Hepatocyte (in vitro differentiated cells): ENCODE results near the gene ZNF205. TPM values are rescaled to one million over a fixed set of nuclear protein-coding genes. Genes with fewer than 3 reads are reported as not detected.

ENCODE experiments used
- DNase-seq: peaks from one replicate; pipeline ENCODE4 v3.0.0-alpha.2; 2016; ENCODE audit warnings: low spot score
- H2AFZ ChIP-seq: fragments of 200-600 bp; sonication (generic); 2 replicates; pipeline ENCODE4 v1.6.0; 2016; ENCODE audit warnings: antibody characterized with exemption, mild to moderate bottlenecking
- H3K27ac ChIP-seq: fragments of 200-600 bp; sonication (generic); 2 replicates; pipeline ENCODE4 v1.5.1; 2016; ENCODE audit warnings: mild to moderate bottlenecking
- H3K27me3 ChIP-seq: fragments of 200-600 bp; sonication (generic); 2 replicates; pipeline ENCODE4 v1.6.1; 2016
- H3K36me3 ChIP-seq: fragments of 200-600 bp; sonication (generic); replicated peaks from 2 replicates; pipeline ENCODE4 v1.5.1; 2016; ENCODE audit warnings: low read depth; ENCODE audit not compliant: insufficient read depth
- H3K4me1 ChIP-seq: fragments of 200-600 bp; sonication (generic); 2 replicates; pipeline ENCODE4 v1.5.1; 2016; ENCODE audit warnings: mild to moderate bottlenecking, moderate library complexity; ENCODE audit not compliant: insufficient read depth
- H3K4me2 ChIP-seq: fragments of 200-600 bp; sonication (generic); 2 replicates; pipeline ENCODE4 v1.6.0; 2016
- H3K4me3 ChIP-seq: fragments of 200-600 bp; sonication (generic); 2 replicates; pipeline ENCODE4 v1.5.1; 2016; ENCODE audit warnings: mild to moderate bottlenecking
- H3K79me2 ChIP-seq: fragments of 200-600 bp; sonication (generic); 2 replicates; pipeline ENCODE4 v1.6.0; 2017; ENCODE audit warnings: mild to moderate bottlenecking
- H3K9me2 ChIP-seq: fragments of 200-600 bp; sonication (generic); replicated peaks from 2 replicates; pipeline ENCODE4 v1.6.0; 2017; ENCODE audit warnings: mild to moderate bottlenecking; ENCODE audit not compliant: insufficient read depth
- H3K9me3 ChIP-seq: fragments of 200-600 bp; sonication (generic); 2 replicates; pipeline ENCODE4 v1.5.1; 2016; ENCODE audit warnings: low read depth, mild to moderate bottlenecking
- H4K20me1 ChIP-seq: fragments of 200-600 bp; sonication (generic); 2 replicates; pipeline ENCODE4 v1.6.0; 2016; ENCODE audit warnings: mild to moderate bottlenecking; ENCODE audit not compliant: insufficient read depth, poor library complexity, severe bottlenecking
- EZH2 ChIP-seq: fragments of 200-600 bp; sonication (generic); IDR thresholded peaks from 2 replicates; pipeline ENCODE4 v1.6.1; 2016; ENCODE audit warnings: antibody characterized with exemption, mild to moderate bottlenecking, borderline replicate concordance
- EZH2phosphoT487 ChIP-seq: fragments of 200-600 bp; sonication (generic); IDR thresholded peaks from one replicate; pipeline ENCODE4 v1.6.1; 2018; ENCODE audit warnings: antibody characterized with exemption, mild to moderate bottlenecking, low read depth, moderate library complexity; ENCODE audit not compliant: unreplicated experiment, severe bottlenecking
- WGBS: methylation state at CpG from one replicate; pipeline ENCODE4 v1.1.6; 2016; ENCODE audit warnings: low lambda C conversion rate; ENCODE audit errors: missing lambda C conversion rate; 5-methylcytosine and 5-hydroxymethylcytosine counted together
- polyA plus RNA-seq: library from polyadenylated mRNA; unstranded; fragments of >200 nt; fragmentation: Nextera tagmentation; extraction: Ambion mirVana; gene quantifications from 2 replicates; pipeline ENCODE4 v1.2.1, GENCODE V29; 2016
- total RNA-seq: library from RNA; depleted of rRNA; stranded (reverse); fragments of >200 nt; gene quantifications from 2 replicates; pipeline ENCODE4 v1.2.3, GENCODE V29; 2014
- TF ChIP-seq, protein P1 (sequence below): fragments of 200-600 bp; sonication (generic); IDR thresholded peaks from 2 replicates; pipeline ENCODE4 v1.5.1; 2016; ENCODE audit warnings: antibody characterized with exemption, mild to moderate bottlenecking; ENCODE audit not compliant: poor library complexity

The ZNF205 gene
- total and polyA plus RNA-seq, 2 experiments from 2014 or later: 12.3 to 12.6 TPM

GRCh38 chr16:3122926-3123570 is 10.7 kb downstream of the ZNF205 start:
- 83% methylated on average over 8 of the region's 8 CpGs for WGBS

DNA sequence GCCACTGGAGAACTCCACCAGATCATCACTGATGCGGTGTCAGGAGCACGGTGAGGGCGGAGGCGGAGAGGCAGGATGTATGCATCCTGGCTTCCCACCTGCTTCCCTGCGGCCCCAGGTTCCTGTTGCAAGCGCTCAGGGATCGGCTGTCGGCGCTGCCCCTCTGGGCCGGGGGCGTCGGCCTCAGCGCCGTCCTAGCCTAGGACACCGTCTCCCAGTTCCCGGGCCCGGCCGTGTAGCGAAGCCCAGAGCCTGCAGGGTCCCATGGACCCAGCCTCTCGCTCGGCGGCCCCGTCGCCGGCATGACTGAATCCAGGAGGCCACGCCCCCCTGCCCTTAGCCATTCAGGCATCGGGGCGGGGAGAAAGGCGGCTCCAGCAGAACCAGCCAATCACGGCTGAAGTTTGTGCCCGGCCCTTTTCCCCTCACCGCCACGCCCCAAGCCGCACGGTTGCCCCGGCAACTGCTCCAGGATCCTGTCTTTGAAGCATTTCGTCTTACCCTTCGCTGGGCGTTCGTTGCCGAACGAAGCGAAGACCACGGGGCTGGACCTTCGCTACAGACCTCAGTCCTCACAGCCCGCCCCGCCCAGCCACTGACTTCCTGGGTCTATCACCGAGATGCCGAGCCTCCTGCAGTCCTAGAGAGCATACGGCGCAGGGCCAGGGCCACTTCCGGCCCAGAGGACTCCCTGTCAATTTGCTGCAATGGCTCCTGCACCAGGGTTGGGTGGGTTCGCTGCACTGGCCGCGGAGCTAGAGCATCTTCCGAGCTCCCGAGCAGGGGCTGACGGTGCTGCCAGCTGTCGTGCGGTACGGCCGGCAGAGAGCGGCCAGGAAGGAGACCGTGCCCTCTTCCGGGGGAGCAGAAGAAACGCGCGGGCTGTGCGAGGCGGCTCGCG is 11.8 kb downstream of the ZNF205 start:
- TF ChIP-seq EZH2phosphoT487 (no peak), EZH2 (no peak)
- TF ChIP-seq, protein P1, sequence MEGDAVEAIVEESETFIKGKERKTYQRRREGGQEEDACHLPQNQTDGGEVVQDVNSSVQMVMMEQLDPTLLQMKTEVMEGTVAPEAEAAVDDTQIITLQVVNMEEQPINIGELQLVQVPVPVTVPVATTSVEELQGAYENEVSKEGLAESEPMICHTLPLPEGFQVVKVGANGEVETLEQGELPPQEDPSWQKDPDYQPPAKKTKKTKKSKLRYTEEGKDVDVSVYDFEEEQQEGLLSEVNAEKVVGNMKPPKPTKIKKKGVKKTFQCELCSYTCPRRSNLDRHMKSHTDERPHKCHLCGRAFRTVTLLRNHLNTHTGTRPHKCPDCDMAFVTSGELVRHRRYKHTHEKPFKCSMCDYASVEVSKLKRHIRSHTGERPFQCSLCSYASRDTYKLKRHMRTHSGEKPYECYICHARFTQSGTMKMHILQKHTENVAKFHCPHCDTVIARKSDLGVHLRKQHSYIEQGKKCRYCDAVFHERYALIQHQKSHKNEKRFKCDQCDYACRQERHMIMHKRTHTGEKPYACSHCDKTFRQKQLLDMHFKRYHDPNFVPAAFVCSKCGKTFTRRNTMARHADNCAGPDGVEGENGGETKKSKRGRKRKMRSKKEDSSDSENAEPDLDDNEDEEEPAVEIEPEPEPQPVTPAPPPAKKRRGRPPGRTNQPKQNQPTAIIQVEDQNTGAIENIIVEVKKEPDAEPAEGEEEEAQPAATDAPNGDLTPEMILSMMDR: peak; percentile 28
- Histone ChIP-seq H3K27me3 (no peaks in the 10 kb centered on the region), H3K9me2 (no peaks in the 10 kb centered on the region), H3K4me1 (peaks cover 9% of the 10 kb centered on the region), H3K9me3 (no peaks in the 10 kb centered on the region), H2AFZ (peak overlapping the region; percentile 49), H3K4me3 (peak overlapping the region; percentile 31), H3K27ac (peak overlapping the region; percentile 73), H3K36me3 (no peaks in the 10 kb centered on the region), H3K4me2 (peak overlapping the region; percentile 86), H4K20me1 (no peaks in the 10 kb centered on the region), H3K79me2 (peaks cover 9% of the 10 kb centered on the region)
- DNase-seq: peak; percentile 99
- 3% methylated on average over 61 of the region's 72 CpGs for WGBS

More at GRCh38 chr16:3122926-3123570, 10.7 kb downstream of the ZNF205 start:
- no peak overlapping the region for H3K4me3 ChIP-seq
- no peak overlapping the region for H2AFZ ChIP-seq
- TF ChIP-seq, protein P1: no peak
- TF ChIP-seq EZH2: no peak
- no peaks in the 10 kb centered on the region for H3K9me3 ChIP-seq
- H3K36me3 ChIP-seq: no peaks in the 10 kb centered on the region
- H3K4me2 ChIP-seq: peak overlapping the region; percentile 86
- no peaks in the 10 kb centered on the region for H4K20me1 ChIP-seq
- H3K27me3 ChIP-seq: no peaks in the 10 kb centered on the region
- peaks cover 4% of the 10 kb centered on the region for H3K4me1 ChIP-seq
- no peak overlapping the region for H3K27ac ChIP-seq
- H3K9me2 ChIP-seq: no peaks in the 10 kb centered on the region
- H3K79me2 ChIP-seq: peaks cover 3% of the 10 kb centered on the region
- DNase-seq: no peak

- H3K4me3 ChIP-seq: no peak overlapping the region
- H3K4me1 ChIP-seq: peaks cover 11% of the 10 kb centered on the region
- H3K9me2 ChIP-seq: no peaks in the 10 kb centered on the region
- H3K9me3 ChIP-seq: no peaks in the 10 kb centered on the region
- no peaks in the 10 kb centered on the region for H4K20me1 ChIP-seq
- no peak for TF ChIP-seq EZH2phosphoT487
- no peak for TF ChIP-seq EZH2
- TF ChIP-seq, protein P1: no peak
- no peak overlapping the region for H2AFZ ChIP-seq
- no peaks in the 10 kb centered on the region for H3K36me3 ChIP-seq
- 83% methylated on average over 6 of the region's 6 CpGs for WGBS
- peaks cover 22% of the 10 kb centered on the region for H3K79me2 ChIP-seq
- no peaks in the 10 kb centered on the region for H3K27me3 ChIP-seq
- no peak overlapping the region for H3K27ac ChIP-seq
- no peak overlapping the region for H3K4me2 ChIP-seq
- no peak for DNase-seq
These were observed 15.4 kb downstream of the ZNF205 start for GRCh38 chr16:3127745-3128144.
